PC-3 (cell line): ENCODE data around the gene MAP2K7.
A peak's percentile ranks its signal among the peaks of the same experiment; 100 is the strongest.

Experiments used
- EZH2 ChIP-seq: fragments of 300-600 bp; sonication (generic); IDR thresholded peaks from one replicate; pipeline ENCODE4 v1.6.1; 2017; ENCODE audit warnings: antibody characterized with exemption, mild to moderate bottlenecking, low read length; ENCODE audit not compliant: unreplicated experiment
- EZH2phosphoT487 ChIP-seq: fragments of 300-600 bp; sonication (generic); IDR thresholded peaks from 2 replicates; pipeline ENCODE4 v1.6.1; 2018; ENCODE audit warnings: mild to moderate bottlenecking, antibody characterized with exemption, low read length, borderline replicate concordance
- TF ChIP-seq, protein P1 (sequence below): fragments of 300-600 bp; sonication (generic); conservative IDR thresholded peaks from 2 replicates; pipeline ENCODE4 v1.5.1; 2017; ENCODE audit warnings: antibody characterized with exemption, low read depth, mild to moderate bottlenecking, low read length

DNA sequence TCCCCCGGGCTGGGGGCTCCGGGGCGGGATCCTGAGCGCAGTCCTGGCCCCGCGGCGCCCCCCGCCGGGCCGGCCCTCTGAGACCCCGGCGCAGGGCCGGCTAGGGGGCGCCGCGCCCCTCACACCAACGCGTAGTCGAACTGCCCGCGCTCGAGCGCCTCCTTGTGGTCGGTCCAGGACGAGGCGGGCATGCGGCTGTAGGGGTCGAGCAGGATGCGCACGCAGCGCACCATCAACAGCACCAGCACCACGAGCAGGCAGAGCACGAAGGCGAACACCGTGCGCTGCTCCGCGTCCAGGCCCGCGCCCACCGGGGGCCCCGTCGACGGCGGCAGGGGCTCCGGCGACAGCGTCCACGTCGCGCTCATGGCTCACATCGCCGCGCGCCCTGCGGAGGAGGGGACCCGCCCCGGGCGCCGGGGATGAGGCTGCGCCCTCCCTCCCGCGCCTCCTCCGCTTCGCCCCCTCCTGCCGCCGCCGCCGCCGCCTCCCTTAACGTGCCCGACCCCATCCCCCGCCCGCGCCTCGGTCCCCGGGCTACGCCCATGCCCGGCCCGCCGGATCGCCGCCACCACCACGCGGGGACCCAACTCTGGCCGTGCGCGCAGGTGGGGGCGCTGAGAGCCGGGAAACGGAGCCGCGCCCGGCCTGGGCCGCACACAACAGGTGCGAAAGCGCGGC, 21.6 kb downstream of the MAP2K7 start:
- TF ChIP-seq, protein P1, sequence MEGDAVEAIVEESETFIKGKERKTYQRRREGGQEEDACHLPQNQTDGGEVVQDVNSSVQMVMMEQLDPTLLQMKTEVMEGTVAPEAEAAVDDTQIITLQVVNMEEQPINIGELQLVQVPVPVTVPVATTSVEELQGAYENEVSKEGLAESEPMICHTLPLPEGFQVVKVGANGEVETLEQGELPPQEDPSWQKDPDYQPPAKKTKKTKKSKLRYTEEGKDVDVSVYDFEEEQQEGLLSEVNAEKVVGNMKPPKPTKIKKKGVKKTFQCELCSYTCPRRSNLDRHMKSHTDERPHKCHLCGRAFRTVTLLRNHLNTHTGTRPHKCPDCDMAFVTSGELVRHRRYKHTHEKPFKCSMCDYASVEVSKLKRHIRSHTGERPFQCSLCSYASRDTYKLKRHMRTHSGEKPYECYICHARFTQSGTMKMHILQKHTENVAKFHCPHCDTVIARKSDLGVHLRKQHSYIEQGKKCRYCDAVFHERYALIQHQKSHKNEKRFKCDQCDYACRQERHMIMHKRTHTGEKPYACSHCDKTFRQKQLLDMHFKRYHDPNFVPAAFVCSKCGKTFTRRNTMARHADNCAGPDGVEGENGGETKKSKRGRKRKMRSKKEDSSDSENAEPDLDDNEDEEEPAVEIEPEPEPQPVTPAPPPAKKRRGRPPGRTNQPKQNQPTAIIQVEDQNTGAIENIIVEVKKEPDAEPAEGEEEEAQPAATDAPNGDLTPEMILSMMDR, result peak; percentile 93
- TF ChIP-seq EZH2, result no peak
- TF ChIP-seq EZH2phosphoT487, result no peak
